Activated CD4-positive, alpha-beta T cell treated with anti-CD3 and anti-CD28 coated beads, Interleukin-2, Interleukin-6, amounts not matched to agents 100 ng/mL and 50 ng/mL, durations not matched to agents 16 hours and 8 hours (primary cell): Measurements from ENCODE around the gene CLOCK.

ENCODE experiments used
- DNase-seq: peaks from one replicate; pipeline ENCODE4 v3.0.0-alpha.2; 2020

Gene CLOCK

GRCh38 chr4:55378617-55379467 lies 167.9 kb downstream of the CLOCK start:
- DNase-seq = no peak
